HG03159 (cell line): ENCODE data around the gene CD46.

ENCODE experiments used
- ATAC-seq: cut with Tn5 transposase; IDR thresholded peaks from one replicate; pipeline ENCODE4 v1.9.1; 2021; ENCODE audit warnings: mild to moderate bottlenecking, moderate library complexity; ENCODE audit not compliant: unreplicated experiment

The CD46 gene

GRCh38 chr1:207812778-207813511, 61.1 kb downstream of the CD46 start:
- ATAC-seq: no peak

- ATAC-seq: no peak
Observed at GRCh38 chr1:207813512-207813881, 61.6 kb downstream of the CD46 start.

GRCh38 chr1:207813946-207814345, 62.1 kb downstream of the CD46 start:
- no peak for ATAC-seq

- no peak for ATAC-seq
Observed at GRCh38 chr1:207814469-207814868, 62.6 kb downstream of the CD46 start.

GRCh38 chr1:207815466-207815865, 63.6 kb downstream of the CD46 start:
- no peak for ATAC-seq

GRCh38 chr1:207815913-207816291, 64.0 kb downstream of the CD46 start:
- no peak for ATAC-seq

GRCh38 chr1:207817166-207817565, 65.3 kb downstream of the CD46 start:
- ATAC-seq: no peak

GRCh38 chr1:207817778-207818751, 66.2 kb downstream of the CD46 start:
- ATAC-seq: no peak

- no peak for ATAC-seq
Observed at GRCh38 chr1:207818971-207819451, 67.2 kb downstream of the CD46 start.

- no peak for ATAC-seq
Observed at GRCh38 chr1:207820568-207821463, 69.0 kb downstream of the CD46 start.

GRCh38 chr1:207821464-207822045, 69.7 kb downstream of the CD46 start:
- ATAC-seq: no peak

GRCh38 chr1:207822124-207822601, 70.3 kb downstream of the CD46 start:
- ATAC-seq: peak; percentile 38

- peak; percentile 65 for ATAC-seq
Observed at GRCh38 chr1:207822602-207823451, 71.0 kb downstream of the CD46 start.

GRCh38 chr1:207823531-207823879, 71.7 kb downstream of the CD46 start:
- no peak for ATAC-seq

- ATAC-seq: peak; percentile 30
Observed at GRCh38 chr1:207823880-207824566, 72.2 kb downstream of the CD46 start.

GRCh38 chr1:207824691-207825408, 73.0 kb downstream of the CD46 start:
- no peak for ATAC-seq

- no peak for ATAC-seq
Observed at GRCh38 chr1:207825409-207825695, 73.5 kb downstream of the CD46 start.

- peak; percentile 71 for ATAC-seq
Observed at GRCh38 chr1:207825719-207826556, 74.1 kb downstream of the CD46 start.
